Activated T-cell treated with anti-CD3 and anti-CD28 coated beads for 4 hours (primary cell): ENCODE data around the gene CSPG4.
"Not testable (repeated sequence)": the region's sequence is repeated elsewhere in the genome, so short reads cannot be mapped to it uniquely, and the experiment has no call there.

ENCODE experiments used
- DNase-seq: peaks from one replicate; pipeline ENCODE4 v3.0.0-alpha.2; 2020

CSPG4 gene

GRCh38 chr15:75738014-75738646 is 25.5 kb upstream of the CSPG4 start:
- DNase-seq: no peak

GRCh38 chr15:75737116-75738013 is 24.7 kb upstream of the CSPG4 start:
- not testable (repeated sequence) for DNase-seq

- no peak for DNase-seq
These were observed 23.6 kb upstream of the CSPG4 start for GRCh38 chr15:75736256-75736655.

GRCh38 chr15:75734861-75735760 is 22.5 kb upstream of the CSPG4 start:
- DNase-seq: not testable (repeated sequence)

- no peak for DNase-seq
These were observed 21.4 kb upstream of the CSPG4 start for GRCh38 chr15:75733761-75734651.

- DNase-seq: peak; percentile 19
These were observed 20.3 kb upstream of the CSPG4 start for GRCh38 chr15:75732809-75733451.

GRCh38 chr15:75732177-75732808 is 19.6 kb upstream of the CSPG4 start:
- no peak for DNase-seq

- no peak for DNase-seq
These were observed 18.9 kb upstream of the CSPG4 start for GRCh38 chr15:75731248-75732151.

GRCh38 chr15:75730376-75731247 is 18.0 kb upstream of the CSPG4 start:
- not testable (repeated sequence) for DNase-seq

- DNase-seq: no peak
These were observed 16.9 kb upstream of the CSPG4 start for GRCh38 chr15:75729326-75730069.

GRCh38 chr15:75727851-75728715 is 15.4 kb upstream of the CSPG4 start:
- DNase-seq: peak; percentile 66

GRCh38 chr15:75727031-75727531 is 14.4 kb upstream of the CSPG4 start:
- DNase-seq: no peak

- no peak for DNase-seq
These were observed 13.3 kb upstream of the CSPG4 start for GRCh38 chr15:75725719-75726607.

GRCh38 chr15:75725006-75725718 is 12.5 kb upstream of the CSPG4 start:
- no peak for DNase-seq
